Anterior cingulate cortex (tissue), 58 donors: ENCODE results near the gene CARD6.
A peak's percentile ranks its signal among the peaks of the same experiment; 100 is the strongest.
"Not testable (repeated sequence)": the region's sequence is repeated elsewhere in the genome, so short reads cannot be mapped to it uniquely, and the experiment has no call there.

Experiments
- DNase-seq, 58 donors: peaks; one replicate each; lab custom pipeline; 2025; lab: John Stamatoyannopoulos, UW

Gene CARD6

GRCh38 chr5:40828021-40828631, 13.0 kb upstream of the CARD6 start:
- no peak for DNase-seq

GRCh38 chr5:40828690-40829661, 12.2 kb upstream of the CARD6 start:
- no peak for DNase-seq

GRCh38 chr5:40829748-40830533, 11.2 kb upstream of the CARD6 start:
- DNase-seq = no peak

- no peak for DNase-seq
Measured at GRCh38 chr5:40831346-40832210, 9.6 kb upstream of the CARD6 start.

GRCh38 chr5:40832345-40832744, 8.8 kb upstream of the CARD6 start:
- no peak for DNase-seq

GRCh38 chr5:40833712-40834229, 7.4 kb upstream of the CARD6 start:
- DNase-seq = no peak

- DNase-seq = peak in 3 of 58 donors; percentile 16 to 39 (median 34)
Measured at GRCh38 chr5:40834391-40834848, 6.7 kb upstream of the CARD6 start.

GRCh38 chr5:40834849-40835787, 6.0 kb upstream of the CARD6 start, which contains the start of gene RPL37:
Gene RPL37 (minus strand): TSS chr5:40835222. CDS start chr5:40835185, 37 bp downstream.
- DNase-seq = peak; percentile 54 to 98 (median 94)

- DNase-seq = no peak
Measured at GRCh38 chr5:40838086-40838485, 3.1 kb upstream of the CARD6 start.

- no peak for DNase-seq
Measured at GRCh38 chr5:40842351-40842750, 1.2 kb downstream of the CARD6 start.

GRCh38 chr5:40844565-40844964, 3.4 kb downstream of the CARD6 start:
- DNase-seq = no peak

- no peak for DNase-seq
Measured at GRCh38 chr5:40846371-40846770, 5.2 kb downstream of the CARD6 start.

- DNase-seq = no peak
Measured at GRCh38 chr5:40847525-40847924, 6.4 kb downstream of the CARD6 start.

GRCh38 chr5:40853632-40854192, 12.5 kb downstream of the CARD6 start:
- DNase-seq = no peak

- DNase-seq = no peak
Measured at GRCh38 chr5:40860711-40861110, 19.5 kb downstream of the CARD6 start.

- DNase-seq = not testable (repeated sequence)
Measured at GRCh38 chr5:40865004-40865403, 23.8 kb downstream of the CARD6 start.

- no peak for DNase-seq
Measured at GRCh38 chr5:40866844-40867243, 25.7 kb downstream of the CARD6 start.

- DNase-seq = no peak
Measured at GRCh38 chr5:40869384-40869783, 28.2 kb downstream of the CARD6 start.
